ENCODE measurements around the gene KIAA1328. TPM values are rescaled to one million over a fixed set of nuclear protein-coding genes. Genes with fewer than 3 reads are reported as not detected.

Gene KIAA1328
- total and polyA plus RNA-seq, 2 donors (not counting 3 experiments of a cell fraction or from before 2014, with no cell fraction given), result 2.7 to 6.5 TPM

GRCh38 chr18:37042381-37042780 lies 213.5 kb downstream of the KIAA1328 start:
- ChIA-PET POLR2A (no interaction called here), CTCF (no interaction called here)
- H3K9me1 ChIP-seq (replicated peaks; ENCODE audit: control insufficient read depth, extremely low read depth, insufficient read depth, low read length), result no peaks in the 10 kb centered on the region
- no peaks in the 10 kb centered on the region for H3K9me3 ChIP-seq (replicated peaks; ENCODE audit: control insufficient read depth, insufficient read depth, low read length)
- DNase-seq (ENCODE audit: low read depth, low spot score), result no peak
- intact Hi-C loops (cut with micrococcal nuclease) (no loop called here), dilution Hi-C loops (cut with MboI; ENCODE audit: extremely low pct_ligation_motif_present, low sequenced_read_pairs) (no loop called here)
- no peaks in the 10 kb centered on the region for H4K20me1 ChIP-seq (replicated peaks; ENCODE audit: control insufficient read depth, extremely low read depth, insufficient read depth, low read length)
- TF ChIP-seq FOS (IDR thresholded peaks at IDR 0.05; ENCODE audit: borderline replicate concordance, insufficient read depth, low read length) (no peak), POLR2AphosphoS5 (IDR thresholded peaks at IDR 0.05; ENCODE audit: insufficient read depth, low read depth, low read length) (no peak), EZH2 (IDR thresholded peaks at IDR 0.05; ENCODE audit: borderline replicate concordance, low read depth, low read length, severe bottlenecking) (no peak), MAX (IDR thresholded peaks at IDR 0.05; ENCODE audit: insufficient read depth, insufficient read length) (no peak), MYC (IDR thresholded peaks at IDR 0.05; ENCODE audit: low read depth, low read length) (no peak), JUN (IDR thresholded peaks at IDR 0.05; ENCODE audit: borderline replicate concordance, insufficient read depth, insufficient read length, low read depth) (no peak), POLR2A (IDR thresholded peaks at IDR 0.05; ENCODE audit: low read depth, low read length) (no peak), GATA2 (IDR thresholded peaks at IDR 0.05; ENCODE audit: insufficient read depth, insufficient read length, low read depth, low read length) (no peak), CTCF (IDR thresholded peaks at IDR 0.05; ENCODE audit: extremely low read depth in 1 of 2, insufficient read depth in 1 of 2, low read depth in 1 of 2, low read length in 2 of 2) (no peak)
- no peak overlapping the region for H3K9ac ChIP-seq (replicated peaks; ENCODE audit: extremely low read depth, insufficient read depth, low read length)
- H3K27me3 ChIP-seq (ENCODE audit: control insufficient read depth in 2 of 2, insufficient read depth in 2 of 2, low read length in 2 of 2), result no peaks in the 10 kb centered on the region
- no peaks in the 10 kb centered on the region for H3K79me2 ChIP-seq (ENCODE audit: control insufficient read depth, insufficient read depth, low read length)
- no peak for FAIRE-seq
- no peak overlapping the region for H3K27ac ChIP-seq (ENCODE audit: insufficient read depth, low read depth, low read length)
- no peak overlapping the region for H3K4me3 ChIP-seq (replicated peaks in 1 of 3; ENCODE audit: insufficient read depth in 1 of 3, low read depth in 1 of 3, low read length in 3 of 3)
- H3K36me3 ChIP-seq (ENCODE audit: control insufficient read depth in 2 of 2, extremely low read depth in 1 of 2, insufficient read depth in 2 of 2, low read length in 2 of 2), result no peaks in the 10 kb centered on the region
- H3K4me1 ChIP-seq (ENCODE audit: control insufficient read depth, extremely low read depth, insufficient read depth, low read length), result no peaks in the 10 kb centered on the region
- BruUV-seq (replicated peaks), result no TSS peak
- no peak overlapping the region for H2AFZ ChIP-seq (ENCODE audit: low read depth, low read length)
- H3K4me2 ChIP-seq (ENCODE audit: insufficient read depth, low read length), result no peak overlapping the region
